Esophagus squamous epithelium (tissue), 4 donors: Measurements from ENCODE around the gene UBE2Q1.

Experiments
- CTCF ChIP-seq, 6 experiments: fragments of 450-650 bp in 4 of 6; fragments of 200-600 bp in 2 of 6; sonication (generic) in 2 of 6; IDR thresholded peaks; one replicate each; pipeline ENCODE4 v1.5.1; 2016 to 2019; ENCODE audit warnings: antibody characterized with exemption in 6 of 6, mild to moderate bottlenecking in 4 of 6, moderate library complexity in 4 of 6
- POLR2A ChIP-seq, 4 donors: fragments of 450-650 bp; IDR thresholded peaks; one replicate each; pipeline ENCODE4 v1.6.1; 2017; ENCODE audit warnings: antibody characterized with exemption in 4 of 4, mild to moderate bottlenecking in 4 of 4, moderate library complexity in 3 of 4

DNA sequence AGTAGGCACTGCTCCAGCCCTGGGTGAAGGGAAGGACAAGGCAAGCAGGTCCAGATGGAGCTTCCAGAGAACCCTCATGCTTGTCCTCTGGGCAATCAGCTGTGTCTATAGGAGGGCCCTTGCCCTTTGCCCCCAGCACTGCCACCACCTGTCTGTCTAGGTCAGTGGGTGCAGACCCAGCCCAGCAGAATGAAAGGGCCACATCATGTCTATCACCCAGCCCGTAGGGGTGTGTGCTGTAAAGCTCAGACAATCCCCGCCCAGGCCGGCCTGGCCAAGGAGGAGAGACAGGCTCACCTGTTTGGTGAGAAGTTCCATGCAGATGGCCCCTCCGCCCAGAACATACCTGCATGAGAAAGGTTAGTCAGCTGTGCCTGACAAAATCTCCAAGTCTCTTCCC is 7.0 kb downstream of the UBE2Q1 start:
- no peak for TF ChIP-seq POLR2A (IDR thresholded peaks at IDR 0.05)
- no peak for TF ChIP-seq CTCF (IDR thresholded peaks at IDR 0.05)
